EL (cell line): ENCODE measurements around the gene CCDC184.
"Not testable (repeated sequence)": the region's sequence is repeated elsewhere in the genome, so short reads cannot be mapped to it uniquely, and the experiment has no call there.

Experiments used
- DNase-seq: peaks from one replicate; pipeline ENCODE4 v3.0.0-alpha.2; 2016

Gene CCDC184

DNA sequence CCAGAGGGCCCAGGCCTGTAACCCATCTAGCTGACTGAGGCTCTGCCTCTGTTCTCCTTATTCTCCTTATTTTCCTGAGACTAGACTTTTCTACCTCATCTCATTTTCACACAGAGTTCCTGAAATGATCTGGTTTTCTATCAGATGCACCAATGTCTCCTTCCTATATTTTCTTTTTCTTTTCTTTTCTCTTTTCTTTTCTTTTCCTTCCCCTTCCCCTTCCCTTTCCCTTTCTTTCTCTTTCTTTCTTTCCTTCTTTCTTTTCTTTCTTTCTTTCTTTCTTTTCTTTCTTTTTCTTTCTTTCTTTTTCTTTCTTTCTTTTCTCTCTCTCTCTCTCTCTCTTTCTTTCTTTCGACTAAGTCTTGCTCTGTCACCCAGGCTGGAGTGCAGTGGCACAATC, 3.0 kb upstream of the CCDC184 start:
- no peak for DNase-seq

DNA sequence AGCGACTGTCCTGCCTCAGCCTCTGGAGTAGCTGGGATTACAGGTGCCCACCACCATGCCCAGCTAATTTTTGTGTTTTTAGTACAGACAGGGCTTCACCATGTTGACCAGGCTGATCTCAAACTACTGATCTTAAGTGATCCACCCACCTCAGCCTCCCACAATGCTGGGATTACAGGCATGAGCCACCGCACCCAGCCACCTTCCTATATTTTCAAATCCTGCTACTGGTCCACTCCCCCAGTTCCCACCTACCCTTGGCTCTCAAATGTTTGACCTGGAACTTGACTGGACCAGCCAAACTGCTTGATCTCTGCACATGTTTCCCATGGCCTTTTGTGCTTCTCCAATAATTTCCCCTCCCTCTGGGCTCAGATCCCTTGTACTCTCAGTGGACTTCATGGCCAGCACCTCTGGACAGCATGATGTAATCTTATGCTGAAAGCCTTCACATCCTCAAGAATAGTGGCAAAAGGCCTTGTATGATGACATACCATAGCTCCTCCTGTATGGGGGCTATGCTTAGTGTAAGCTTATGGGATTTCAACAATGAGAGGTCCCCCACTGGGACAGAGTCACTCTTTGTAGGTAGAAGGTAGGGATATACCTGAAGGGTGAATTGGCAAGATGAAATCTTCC, 2.5 kb upstream of the CCDC184 start:
- no peak for DNase-seq

DNA sequence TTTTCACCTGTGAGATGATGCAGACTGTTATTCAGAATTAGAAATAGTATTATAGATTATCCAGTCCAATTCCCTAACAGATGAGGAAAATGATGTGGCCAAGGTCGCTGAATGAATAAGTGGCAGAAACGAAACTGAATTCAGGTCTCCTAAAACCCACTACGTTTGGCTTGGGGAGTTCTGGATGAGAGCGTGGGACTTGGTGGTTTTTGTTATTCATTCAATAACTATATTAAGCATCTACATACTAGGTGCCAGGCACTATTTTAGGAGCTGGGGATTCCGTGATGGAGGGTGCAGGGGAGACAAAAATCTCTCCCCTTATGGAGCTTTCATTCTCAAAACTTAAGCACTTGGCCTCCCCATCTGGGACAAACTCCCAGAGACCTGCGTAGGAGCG, 813 bp upstream of the CCDC184 start:
- DNase-seq = no peak

DNA sequence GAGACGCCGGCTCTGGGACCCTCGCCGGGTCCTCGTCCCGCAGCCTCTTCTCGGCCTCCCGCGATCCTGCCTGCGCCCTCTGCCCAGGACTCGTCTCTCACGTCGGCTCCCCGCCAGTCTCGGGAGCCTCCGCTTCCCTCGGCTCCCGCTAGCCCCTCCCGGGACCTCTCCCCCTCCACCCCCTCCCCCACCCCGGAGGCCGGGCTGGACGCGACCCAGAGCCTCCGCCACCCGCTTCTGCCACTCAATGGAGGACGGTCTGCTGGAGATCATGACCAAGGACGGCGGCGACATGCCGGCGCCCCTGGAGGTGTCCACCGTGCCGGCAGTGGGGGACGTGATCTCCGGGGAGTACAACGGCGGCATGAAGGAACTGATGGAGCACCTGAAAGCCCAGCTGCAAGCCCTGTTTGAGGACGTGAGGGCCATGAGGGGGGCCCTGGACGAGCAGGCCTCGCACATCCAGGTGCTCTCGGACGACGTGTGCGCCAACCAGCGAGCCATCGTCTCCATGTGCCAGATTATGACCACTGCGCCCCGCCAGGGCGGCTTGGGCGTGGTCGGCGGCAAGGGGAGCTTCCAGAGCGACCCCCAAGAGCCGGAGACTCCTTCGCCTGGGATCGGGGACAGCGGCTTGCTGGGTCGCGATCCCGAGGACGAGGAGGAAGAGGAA, 568 bp downstream of the CCDC184 start:
- no peak for DNase-seq

DNA sequence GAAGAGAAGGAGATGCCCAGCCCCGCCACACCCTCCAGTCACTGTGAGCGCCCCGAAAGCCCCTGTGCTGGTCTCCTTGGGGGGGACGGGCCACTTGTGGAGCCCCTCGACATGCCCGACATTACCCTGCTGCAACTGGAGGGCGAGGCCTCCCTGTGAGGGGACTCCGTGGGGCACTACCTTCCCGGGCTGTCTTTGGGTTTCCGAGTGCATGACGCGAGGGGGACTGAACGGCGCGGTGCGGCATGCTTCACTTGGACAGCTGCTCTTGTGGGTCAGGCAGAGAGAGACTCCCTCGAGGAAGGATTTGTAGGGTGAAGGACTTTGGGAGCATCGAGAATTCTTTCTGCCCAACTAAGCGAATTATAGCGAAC, 1.1 kb downstream of the CCDC184 start:
- DNase-seq = no peak

DNA sequence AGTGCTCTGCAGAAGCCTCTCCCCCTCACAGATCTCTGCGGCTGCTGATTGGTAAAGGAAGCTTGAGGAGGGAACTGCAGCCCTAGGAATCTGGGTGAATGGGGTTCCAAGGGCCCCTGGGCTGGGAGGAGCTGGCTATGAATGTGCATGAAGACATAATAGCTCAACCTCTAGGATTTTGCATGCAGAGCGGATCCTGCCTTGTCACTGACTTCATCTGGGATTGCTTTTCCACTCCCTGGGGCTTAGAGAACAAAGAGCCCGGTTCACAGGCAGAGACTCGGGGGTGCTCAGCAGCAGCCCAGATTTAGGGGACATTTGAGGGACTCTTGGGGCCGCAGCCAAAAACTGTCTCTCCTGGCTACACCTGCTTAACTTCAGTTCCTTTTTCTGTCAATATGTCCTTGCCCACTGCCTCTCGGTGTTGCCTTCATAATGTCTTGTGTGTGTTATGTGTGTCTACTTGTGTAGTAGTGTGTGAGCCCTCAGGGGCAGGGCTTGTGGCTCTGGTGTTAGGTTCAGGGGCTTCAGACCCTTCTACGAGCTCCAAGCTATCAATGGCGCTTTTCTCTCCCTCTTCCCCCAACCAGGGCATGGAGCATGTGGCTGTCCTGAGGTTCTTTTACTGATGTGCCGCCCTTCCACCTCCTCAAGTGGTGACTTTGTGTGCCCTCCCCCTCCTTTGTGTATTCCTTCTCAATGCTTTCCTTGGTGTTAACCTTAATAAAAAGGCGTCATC, 1.9 kb downstream of the CCDC184 start:
- DNase-seq = peak; percentile 42

DNA sequence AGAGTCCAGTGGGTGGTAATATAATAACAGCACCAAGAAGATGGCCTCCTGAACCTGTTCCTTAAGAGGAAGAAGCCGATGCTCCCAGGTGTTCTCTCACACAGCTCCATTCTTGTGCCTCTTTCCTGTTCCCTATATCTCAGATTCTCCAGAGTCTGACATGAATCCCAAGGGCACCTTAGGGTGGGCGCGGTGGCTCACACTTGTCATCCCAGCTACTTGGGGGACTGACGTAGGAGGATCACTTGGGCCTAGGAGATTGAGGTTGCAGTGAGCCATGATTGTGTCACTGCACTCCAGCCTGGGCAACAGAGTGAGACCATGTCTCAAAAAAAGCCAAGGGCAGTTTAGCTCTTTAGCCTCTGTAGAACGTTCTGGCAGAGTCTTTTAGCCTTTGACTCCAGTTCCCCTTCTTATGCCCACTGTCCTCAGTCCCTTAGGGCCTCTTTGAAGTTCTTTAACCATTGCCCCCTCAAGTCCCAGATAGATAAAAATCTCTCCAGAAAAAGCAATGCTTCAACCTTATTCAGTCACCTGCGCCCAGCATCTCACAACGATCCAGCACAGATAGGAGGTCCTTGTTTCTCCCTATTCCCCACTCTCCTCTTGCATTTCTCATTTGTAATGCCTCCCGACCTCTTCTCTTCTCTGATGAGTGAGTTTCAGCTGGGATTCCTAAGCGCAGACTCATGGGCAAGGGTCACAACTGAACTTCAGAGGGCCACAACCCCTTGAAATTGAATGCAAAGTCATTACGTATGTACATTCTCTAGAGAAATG, 4.7 kb downstream of the CCDC184 start:
- DNase-seq = peak; percentile 47

DNA sequence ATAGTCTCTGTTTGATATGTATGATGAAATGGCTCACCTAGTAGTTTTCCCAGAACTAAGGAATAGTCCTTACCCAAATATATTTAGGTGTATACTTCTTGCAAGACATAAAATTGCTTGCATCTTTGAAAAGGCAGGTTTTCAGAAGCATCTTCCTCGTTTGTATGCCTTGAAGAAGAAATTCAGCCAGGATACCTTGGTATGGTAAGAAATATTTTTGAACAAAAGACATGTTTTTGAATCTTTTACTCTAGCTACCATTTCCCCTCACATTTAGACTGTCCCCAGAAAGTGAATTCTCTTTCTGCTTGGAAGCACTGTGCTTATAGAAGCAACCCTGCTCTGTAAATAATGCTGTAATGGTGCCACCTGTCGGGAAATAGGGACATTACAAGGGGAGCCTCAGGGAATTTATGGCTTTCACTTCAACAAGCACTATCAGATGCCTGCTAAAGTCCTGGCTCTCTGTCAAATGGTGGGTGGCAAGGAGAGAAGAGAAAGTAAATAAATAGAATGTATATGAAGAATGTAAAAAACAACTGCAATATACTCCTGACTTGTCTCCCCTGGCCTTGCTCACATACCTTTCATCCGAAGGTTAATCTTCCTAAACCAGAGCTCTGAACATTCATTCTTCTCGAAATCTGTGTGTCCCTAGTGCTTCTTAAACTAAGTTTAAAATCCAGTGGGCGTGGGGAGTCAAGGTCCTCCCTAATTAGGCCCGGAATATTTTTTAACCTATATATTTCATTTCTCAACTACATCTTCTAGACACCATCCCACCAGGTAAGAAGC, 6.1 kb downstream of the CCDC184 start:
- peak; percentile 73 for DNase-seq

DNA sequence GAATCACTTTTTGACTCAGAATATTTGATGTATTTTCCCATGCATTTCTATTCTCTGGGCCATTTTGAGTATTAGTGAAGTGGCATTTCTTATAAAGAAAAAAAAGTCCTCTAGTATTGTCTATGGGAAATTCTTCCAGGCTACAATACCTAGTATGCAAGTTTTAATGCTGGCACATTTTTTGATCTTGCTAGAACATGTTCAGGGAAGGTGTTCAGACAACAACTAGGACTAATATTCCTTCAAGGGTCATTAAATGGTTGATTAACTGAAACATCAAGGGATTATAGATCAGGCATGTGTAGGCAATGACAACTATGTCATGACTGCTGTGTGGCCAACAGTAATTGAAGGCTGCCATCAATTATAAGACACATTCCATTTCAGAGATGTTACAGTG, 7.7 kb downstream of the CCDC184 start:
- no peak for DNase-seq

DNA sequence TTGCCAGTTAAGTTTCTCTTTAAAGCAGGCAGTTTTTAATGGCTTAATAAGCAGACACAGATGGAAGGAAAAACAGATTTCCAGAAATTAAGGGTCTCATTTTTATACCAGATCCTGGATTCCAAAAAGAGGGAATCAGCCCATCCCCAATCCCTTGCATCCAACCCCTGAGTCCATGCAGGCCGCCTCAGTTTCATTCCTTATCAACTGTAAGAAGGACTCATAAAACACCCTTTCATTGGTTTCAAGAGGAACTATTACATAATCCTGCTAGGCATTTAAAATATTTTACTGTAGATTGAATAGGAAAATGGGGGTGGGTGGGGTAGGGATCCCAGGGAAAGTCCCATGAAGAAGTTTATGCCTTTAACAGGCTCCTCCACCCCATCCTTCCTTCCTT, 9.4 kb downstream of the CCDC184 start:
- no peak for DNase-seq

DNA sequence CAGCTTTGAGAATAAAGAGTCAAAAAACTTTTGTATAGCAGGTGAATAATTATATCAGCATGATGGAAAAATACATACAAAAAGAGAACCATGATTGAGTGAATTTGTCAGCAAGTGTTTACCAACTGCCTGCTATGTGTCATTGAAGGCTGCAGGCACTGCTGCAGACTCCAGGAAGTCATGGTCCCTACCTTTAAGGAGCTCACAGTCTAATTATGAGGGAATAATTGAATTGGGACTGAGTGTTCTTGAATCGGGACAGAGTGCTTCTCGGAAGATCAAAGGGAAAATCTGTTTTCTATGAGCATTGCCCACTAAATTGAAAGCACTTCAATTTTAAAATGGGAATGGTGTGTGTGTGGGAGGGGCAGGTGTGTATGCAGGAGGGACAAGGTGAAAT, 10.2 kb downstream of the CCDC184 start:
- no peak for DNase-seq

DNA sequence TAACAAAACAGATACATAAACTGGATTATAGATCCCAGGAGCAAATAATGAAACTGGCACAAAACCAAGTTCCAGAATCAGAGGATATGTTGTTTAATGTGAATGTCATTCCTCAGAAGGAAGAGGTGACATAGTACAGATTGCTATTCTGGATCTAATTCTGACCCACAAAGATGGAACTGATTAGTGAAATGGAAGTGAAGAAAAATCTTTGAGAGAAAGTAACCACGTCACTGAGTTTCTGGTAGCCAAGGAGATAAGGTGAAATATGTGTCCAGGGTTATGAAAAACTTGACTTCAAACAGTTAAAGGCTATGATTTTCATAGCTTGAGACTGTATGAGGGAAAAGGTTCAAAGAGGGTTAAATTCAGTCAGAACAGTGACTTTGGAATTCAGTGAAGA, 11.4 kb downstream of the CCDC184 start:
- DNase-seq = peak; percentile 26

DNA sequence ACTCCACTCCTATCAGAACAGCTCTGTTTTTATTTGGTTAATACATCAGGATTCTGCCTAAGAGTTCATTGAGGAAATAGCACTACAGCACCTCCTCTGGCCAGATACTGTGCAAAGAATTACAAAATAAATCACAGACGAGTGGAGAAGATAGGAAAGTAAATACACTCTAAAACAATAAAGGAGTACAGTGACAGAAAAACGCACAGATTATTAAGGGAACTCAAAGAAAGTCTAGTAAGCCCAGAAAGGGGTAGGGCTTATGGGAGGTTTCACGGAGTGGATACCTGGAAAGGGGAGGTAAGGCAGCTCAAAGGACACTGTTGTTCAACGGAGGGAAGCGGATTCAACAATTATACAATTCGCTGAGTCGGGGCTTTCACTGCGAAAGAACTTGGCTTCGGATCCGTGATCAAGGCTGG, 14.1 kb downstream of the CCDC184 start:
- DNase-seq = peak; percentile 44

DNA sequence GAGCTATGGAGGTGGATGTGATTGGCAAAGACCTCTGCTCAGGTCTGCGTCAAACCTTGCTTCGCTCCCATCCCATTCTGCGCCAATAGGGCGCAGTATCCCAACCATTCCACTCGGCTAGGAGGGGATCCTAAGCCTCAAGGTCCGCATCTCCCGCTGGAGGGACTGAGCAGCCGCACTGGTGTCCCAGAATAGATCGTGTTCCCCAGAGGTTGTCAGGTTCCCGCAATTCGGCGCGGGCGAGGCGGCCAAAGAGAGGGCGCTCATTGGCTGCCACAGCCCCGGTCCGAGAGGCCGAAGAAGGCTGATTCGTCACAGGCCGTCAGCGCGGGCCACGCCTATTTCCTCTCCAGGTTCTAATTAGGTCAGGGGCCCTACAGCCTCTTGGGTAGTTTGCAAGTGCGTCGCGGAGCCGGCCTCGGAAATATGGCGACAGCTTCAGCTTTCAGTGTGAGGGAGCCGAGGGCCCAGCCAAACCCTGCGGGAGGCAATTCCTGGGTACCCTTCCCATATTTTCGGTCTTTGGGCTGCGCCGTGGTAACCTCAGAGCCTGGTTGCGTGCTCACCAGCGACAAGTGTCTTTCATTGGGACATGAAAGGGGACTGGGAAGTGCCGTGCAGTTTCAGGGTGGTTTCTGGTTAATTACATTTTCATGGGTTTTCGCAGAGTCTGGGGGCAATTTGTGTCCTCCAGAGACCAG, 14.7 kb downstream of the CCDC184 start:
- DNase-seq = peak; percentile 97

DNA sequence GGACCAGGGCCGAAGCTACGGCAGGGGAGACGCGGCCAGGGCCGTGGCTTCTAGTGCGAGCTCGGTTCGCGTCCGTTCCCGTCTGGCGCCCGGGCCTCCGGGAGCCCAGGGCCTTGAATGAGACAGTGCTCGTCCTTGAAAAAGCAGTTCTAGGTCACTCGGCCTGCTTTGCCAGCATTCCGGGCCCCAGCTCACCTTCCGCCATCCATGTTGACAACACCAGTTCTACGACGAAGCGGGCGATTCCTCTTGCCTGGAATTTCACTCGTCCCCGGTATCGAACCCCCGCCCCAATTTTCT, 15.2 kb downstream of the CCDC184 start:
- DNase-seq = peak; percentile 26

DNA sequence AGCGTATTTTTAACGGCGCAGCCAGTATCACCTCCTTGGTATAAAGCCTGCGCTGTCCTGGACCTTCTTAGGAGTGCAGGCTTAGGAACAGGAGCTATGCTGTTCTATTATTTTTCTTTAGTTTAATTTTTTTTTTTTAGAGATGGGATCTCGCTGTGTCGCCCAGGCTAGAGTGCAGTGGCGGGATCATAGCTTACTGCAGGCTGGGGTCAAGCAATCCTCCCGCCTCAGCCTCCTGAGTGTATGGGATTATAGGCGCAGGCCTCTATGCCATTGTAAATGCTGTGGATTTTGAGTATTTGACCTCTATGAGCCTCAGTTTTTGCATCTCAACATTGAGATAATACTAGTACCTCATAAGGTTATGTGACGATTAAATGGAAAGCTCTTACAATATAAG, 15.5 kb downstream of the CCDC184 start:
- DNase-seq = no peak

DNA sequence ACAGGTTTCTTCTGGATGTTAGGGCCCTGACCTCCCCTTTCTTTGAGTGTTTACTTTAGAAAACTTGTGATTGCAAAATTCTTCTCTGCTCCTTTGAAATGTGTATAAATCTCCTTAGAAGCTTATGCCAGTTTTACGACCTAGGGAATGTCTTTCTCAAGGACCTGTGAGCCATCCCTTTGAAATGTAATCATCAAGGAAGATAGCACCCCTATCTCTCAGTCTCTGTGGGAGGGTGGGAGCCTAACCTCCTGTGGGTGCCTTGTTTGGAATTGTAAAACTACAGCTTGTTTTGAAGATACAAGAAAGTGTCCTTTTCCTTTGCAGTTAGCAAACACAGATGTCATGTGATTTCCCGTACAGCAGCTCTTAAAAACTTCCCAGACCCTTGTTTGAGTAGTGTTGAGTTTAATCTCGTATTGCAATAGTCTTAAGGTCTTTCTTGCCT, 16.4 kb downstream of the CCDC184 start:
- peak; percentile 44 for DNase-seq

DNA sequence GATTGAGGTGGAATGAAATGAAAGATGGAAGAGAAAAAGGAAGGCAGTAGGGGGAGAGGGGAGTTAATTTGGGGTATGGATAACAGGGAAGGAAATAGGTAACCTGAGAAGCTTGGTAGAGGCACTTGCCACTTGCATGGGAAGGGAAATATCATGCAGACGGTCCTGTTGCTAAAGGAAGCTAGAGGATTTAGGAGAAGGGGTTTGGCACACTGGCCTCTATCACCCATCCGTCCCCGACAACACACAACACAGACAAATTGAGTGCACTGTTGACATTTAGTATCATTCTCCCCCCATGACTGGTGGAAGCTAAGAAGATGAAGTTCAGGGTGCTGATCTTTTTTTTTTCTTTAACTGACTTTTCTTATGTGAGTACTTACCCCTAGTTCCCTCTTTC, 17.6 kb downstream of the CCDC184 start:
- DNase-seq = no peak

DNA sequence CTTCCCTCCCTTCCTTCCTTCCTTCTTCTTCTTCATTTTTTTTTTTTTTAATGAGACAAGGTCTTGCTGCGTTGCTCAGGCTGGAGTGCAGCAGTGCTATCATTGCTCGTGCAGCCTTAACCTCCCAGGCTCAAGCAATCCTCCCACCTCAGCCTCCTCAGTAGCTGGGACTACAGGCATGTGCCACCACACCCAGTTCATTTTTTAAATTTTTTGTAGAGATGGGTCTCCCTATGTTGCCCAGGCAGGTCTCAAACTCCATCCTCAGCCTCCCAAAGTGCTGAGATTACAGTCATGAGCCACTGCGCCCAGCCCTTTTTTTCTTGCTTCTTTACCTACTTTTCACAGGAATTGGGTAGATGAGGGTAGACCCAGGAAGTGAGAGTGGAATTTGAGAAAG, 18.1 kb downstream of the CCDC184 start:
- DNase-seq = no peak

DNA sequence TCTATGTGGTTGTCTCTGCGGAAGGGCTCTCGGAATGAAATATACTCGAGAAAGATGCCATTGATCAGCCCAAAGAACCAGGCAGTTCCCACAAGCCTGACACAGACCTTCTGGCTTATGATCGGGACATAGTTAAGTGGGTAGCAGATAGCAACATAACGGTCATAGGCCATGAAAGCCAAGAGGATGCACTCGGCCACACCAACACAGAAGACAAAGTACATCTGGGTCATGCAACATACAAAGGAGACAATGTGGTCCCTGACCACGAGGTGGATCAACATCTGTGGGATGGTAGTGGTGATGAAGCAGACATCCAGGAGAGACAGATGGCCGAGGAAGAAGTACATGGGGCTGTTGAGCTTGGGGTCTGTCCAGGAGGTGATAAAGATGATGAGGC, 19.3 kb downstream of the CCDC184 start:
- no peak for DNase-seq

DNA sequence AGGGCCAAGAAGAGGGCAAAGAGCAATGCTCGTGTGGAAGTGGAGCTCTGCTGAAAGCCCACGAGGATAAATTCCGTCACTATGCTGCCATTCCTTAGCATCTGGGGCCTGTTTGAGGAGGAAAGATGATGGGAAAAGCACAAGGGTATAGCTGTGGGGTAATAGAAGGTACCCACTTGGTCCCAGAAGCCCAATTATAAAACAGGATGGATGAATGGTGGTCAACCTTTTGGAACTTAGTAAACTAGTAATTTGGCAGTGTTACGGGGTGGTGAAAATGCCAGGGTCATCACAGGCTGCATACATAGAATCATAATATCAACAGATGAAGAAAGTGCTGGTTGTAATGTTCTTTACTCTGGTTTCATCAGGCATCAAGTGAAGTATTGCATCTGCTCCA, 19.7 kb downstream of the CCDC184 start, which contains the start of gene OR10AD1:
Gene OR10AD1, minus strand, starts transcription at position 101 of the 400 bp plus-strand sequence. Its CDS starts 0 bp downstream, at position 101.
- DNase-seq = no peak

DNA sequence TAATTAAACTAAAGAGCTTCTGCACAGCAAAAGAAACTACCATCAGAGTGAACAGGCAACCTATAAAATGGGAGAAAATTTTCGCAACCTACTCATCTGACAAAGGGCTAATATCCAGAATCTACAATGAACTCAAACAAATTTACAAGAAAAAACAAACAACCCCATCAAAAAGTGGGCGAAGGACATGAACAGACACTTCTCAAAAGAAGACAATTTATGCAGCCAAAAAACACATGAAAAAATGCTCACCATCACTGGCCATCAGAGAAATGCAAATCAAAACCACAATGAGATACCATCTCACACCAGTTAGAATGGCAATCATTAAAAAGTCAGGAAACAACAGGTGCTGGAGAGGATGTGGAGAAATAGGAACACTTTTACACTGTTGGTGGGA, 26.1 kb downstream of the CCDC184 start:
- not testable (repeated sequence) for DNase-seq
